Smooth muscle cell (in vitro differentiated cells): ENCODE data around the gene NT5C1B. TPM values are rescaled to one million over a fixed set of nuclear protein-coding genes. Genes with fewer than 3 reads are reported as not detected.

Experiments used
- DNase-seq: peaks from one replicate; lab custom pipeline; 2025; ENCODE audit not compliant: unreplicated experiment; lab: John Stamatoyannopoulos, UW
- H2AFZ ChIP-seq: fragments of 200-600 bp; sonication (generic); 2 replicates; pipeline ENCODE4 v1.6.0; 2016; ENCODE audit warnings: antibody characterized with exemption, low read depth, mild to moderate bottlenecking
- H3F3A ChIP-seq: fragments of 200-600 bp; sonication (generic); 2 replicates; pipeline ENCODE4 v1.6.0; 2017; ENCODE audit warnings: antibody characterized with exemption, low read depth
- H3K27ac ChIP-seq: fragments of 200-600 bp; sonication (generic); 2 replicates; pipeline ENCODE4 v1.5.1; 2016; ENCODE audit warnings: low read depth, mild to moderate bottlenecking
- H3K27me3 ChIP-seq: fragments of 200-600 bp; sonication (generic); 2 replicates; pipeline ENCODE4 v1.6.1; 2016; ENCODE audit warnings: low read depth, mild to moderate bottlenecking
- H3K36me3 ChIP-seq: fragments of 200-600 bp; sonication (generic); 2 replicates; pipeline ENCODE4 v1.5.1; 2016; ENCODE audit warnings: low read depth
- H3K4me1 ChIP-seq: fragments of 200-600 bp; sonication (generic); 2 replicates; pipeline ENCODE4 v1.5.1; 2016; ENCODE audit warnings: low read depth
- H3K4me2 ChIP-seq: fragments of 200-600 bp; sonication (generic); 2 replicates; pipeline ENCODE4 v1.6.0; 2016; ENCODE audit warnings: mild to moderate bottlenecking
- H3K4me3 ChIP-seq: fragments of 200-600 bp; sonication (generic); 2 replicates; pipeline ENCODE4 v1.5.1; 2016; ENCODE audit warnings: mild to moderate bottlenecking
- H3K79me2 ChIP-seq: fragments of 200-600 bp; sonication (generic); 2 replicates; pipeline ENCODE4 v1.6.0; 2016; ENCODE audit warnings: low read depth, mild to moderate bottlenecking
- H3K9ac ChIP-seq: fragments of 200-600 bp; sonication (generic); 2 replicates; pipeline ENCODE4 v1.6.0; 2016; ENCODE audit warnings: low read depth
- H3K9me3 ChIP-seq: fragments of 200-600 bp; sonication (generic); replicated peaks from 2 replicates; pipeline ENCODE4 v1.5.1; 2016; ENCODE audit warnings: low read depth
- H4K20me1 ChIP-seq: fragments of 200-600 bp; sonication (generic); 2 replicates; pipeline ENCODE4 v1.6.0; 2016; ENCODE audit warnings: low read depth
- WGBS: methylation state at CpG from one replicate; pipeline ENCODE4 v1.1.7; 2016; ENCODE audit warnings: low lambda C conversion rate; 5-methylcytosine and 5-hydroxymethylcytosine counted together
- polyA plus RNA-seq: library from polyadenylated mRNA; unstranded; fragments of >200 nt; fragmentation: Nextera tagmentation; extraction: Ambion mirVana; gene quantifications from 2 replicates; pipeline ENCODE4 v1.2.1, GENCODE V29; 2016
- total RNA-seq: library from RNA; depleted of rRNA; stranded (reverse); fragments of >200 nt; gene quantifications from 2 replicates; pipeline ENCODE4 v1.2.3, GENCODE V29; 2014
- TF ChIP-seq, protein P1 (sequence below): fragments of 200-600 bp; sonication (generic); IDR thresholded peaks from 2 replicates; pipeline ENCODE4 v1.5.1; 2017; ENCODE audit warnings: borderline replicate concordance, mild to moderate bottlenecking, antibody characterized with exemption; ENCODE audit not compliant: insufficient read depth, poor library complexity, severe bottlenecking

Gene NT5C1B
- total and polyA plus RNA-seq, 2 experiments from 2014 or later = not detected

DNA sequence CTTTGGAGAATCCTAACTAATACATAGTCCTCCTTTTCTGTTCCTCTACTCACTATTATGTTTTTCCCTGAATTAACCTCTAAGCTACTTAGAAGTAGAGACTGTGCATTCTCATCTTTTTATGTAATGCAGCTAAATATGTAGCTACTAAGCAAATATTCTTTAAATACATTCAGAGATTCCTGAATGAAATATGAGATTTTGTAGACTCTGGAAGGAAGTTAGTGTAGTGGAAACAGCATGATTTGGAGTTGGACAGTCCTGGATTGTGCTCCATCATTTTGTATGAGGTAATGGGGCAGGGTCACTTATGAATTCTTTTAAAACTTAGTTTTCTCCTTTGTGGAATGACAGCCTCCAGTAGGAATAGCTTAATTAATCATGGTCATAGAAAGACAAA, 24.7 kb upstream of the NT5C1B start:
- no peak overlapping the region for H3K4me2 ChIP-seq
- no peak overlapping the region for H3K4me3 ChIP-seq
- no peak for DNase-seq
- H3K9ac ChIP-seq = no peak overlapping the region
- H3F3A ChIP-seq = no peaks in the 10 kb centered on the region
- TF ChIP-seq, protein P1, sequence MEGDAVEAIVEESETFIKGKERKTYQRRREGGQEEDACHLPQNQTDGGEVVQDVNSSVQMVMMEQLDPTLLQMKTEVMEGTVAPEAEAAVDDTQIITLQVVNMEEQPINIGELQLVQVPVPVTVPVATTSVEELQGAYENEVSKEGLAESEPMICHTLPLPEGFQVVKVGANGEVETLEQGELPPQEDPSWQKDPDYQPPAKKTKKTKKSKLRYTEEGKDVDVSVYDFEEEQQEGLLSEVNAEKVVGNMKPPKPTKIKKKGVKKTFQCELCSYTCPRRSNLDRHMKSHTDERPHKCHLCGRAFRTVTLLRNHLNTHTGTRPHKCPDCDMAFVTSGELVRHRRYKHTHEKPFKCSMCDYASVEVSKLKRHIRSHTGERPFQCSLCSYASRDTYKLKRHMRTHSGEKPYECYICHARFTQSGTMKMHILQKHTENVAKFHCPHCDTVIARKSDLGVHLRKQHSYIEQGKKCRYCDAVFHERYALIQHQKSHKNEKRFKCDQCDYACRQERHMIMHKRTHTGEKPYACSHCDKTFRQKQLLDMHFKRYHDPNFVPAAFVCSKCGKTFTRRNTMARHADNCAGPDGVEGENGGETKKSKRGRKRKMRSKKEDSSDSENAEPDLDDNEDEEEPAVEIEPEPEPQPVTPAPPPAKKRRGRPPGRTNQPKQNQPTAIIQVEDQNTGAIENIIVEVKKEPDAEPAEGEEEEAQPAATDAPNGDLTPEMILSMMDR = no peak
- no peaks in the 10 kb centered on the region for H3K9me3 ChIP-seq
- no peak overlapping the region for H3K27ac ChIP-seq
- H3K79me2 ChIP-seq = no peaks in the 10 kb centered on the region
- no peak overlapping the region for H2AFZ ChIP-seq
- no peaks in the 10 kb centered on the region for H4K20me1 ChIP-seq
- H3K36me3 ChIP-seq = no peaks in the 10 kb centered on the region
- H3K27me3 ChIP-seq = no peaks in the 10 kb centered on the region
- H3K4me1 ChIP-seq = no peaks in the 10 kb centered on the region

DNA sequence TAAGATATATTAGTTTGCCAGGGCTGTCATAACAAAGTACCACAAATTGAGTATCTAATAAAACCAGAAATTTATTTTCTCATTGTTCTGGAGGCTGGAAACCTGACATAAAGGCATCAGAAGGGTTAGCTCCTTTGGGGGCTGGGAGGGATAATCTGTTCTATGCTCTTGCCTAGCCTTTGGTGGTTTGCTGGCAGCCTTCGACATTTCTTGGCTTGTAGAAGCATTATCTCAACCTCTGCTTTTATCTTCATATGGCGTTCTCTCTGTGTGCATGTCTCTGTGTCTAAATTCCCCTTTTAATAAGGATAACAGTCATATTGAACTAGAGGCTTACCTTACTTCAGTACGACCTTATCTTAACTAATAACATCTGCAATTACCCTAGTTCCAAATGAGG, 22.8 kb upstream of the NT5C1B start:
- no peak overlapping the region for H3K9ac ChIP-seq
- no peaks in the 10 kb centered on the region for H3K9me3 ChIP-seq
- no peaks in the 10 kb centered on the region for H3K4me1 ChIP-seq
- H3F3A ChIP-seq = no peaks in the 10 kb centered on the region
- TF ChIP-seq, protein P1 = no peak
- H2AFZ ChIP-seq = no peak overlapping the region
- no peak overlapping the region for H3K4me2 ChIP-seq
- DNase-seq = no peak
- H3K4me3 ChIP-seq = no peak overlapping the region
- H3K79me2 ChIP-seq = no peaks in the 10 kb centered on the region
- H3K27ac ChIP-seq = no peak overlapping the region
- no peaks in the 10 kb centered on the region for H4K20me1 ChIP-seq
- 65% methylated on average over 3 of the region's 3 CpGs for WGBS
- no peaks in the 10 kb centered on the region for H3K27me3 ChIP-seq
- H3K36me3 ChIP-seq = no peaks in the 10 kb centered on the region

DNA sequence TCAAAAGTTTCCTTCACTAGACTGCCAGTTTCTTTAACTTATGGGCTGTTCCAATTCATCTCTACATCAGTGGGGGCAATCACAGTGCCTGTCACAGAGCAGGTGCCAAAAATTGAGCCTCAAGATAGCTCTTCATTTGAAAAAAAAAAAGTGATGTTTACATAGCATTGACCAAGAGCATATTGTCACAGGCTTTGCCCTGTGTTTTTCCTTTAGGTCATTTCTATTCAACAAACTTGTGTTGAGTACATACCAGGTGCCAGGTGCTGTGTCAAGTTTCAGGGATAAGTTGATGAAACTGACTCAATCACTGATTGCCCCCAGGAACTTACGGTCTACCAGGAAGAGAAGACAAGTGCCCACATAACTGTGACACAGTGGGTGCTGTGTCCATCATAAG, 22.2 kb upstream of the NT5C1B start:
- Histone ChIP-seq H3K4me3 (no peak overlapping the region), H3F3A (no peaks in the 10 kb centered on the region), H4K20me1 (no peaks in the 10 kb centered on the region), H2AFZ (no peak overlapping the region), H3K79me2 (no peaks in the 10 kb centered on the region), H3K27me3 (no peaks in the 10 kb centered on the region), H3K9me3 (no peaks in the 10 kb centered on the region), H3K9ac (no peak overlapping the region), H3K4me1 (no peaks in the 10 kb centered on the region), H3K36me3 (no peaks in the 10 kb centered on the region), H3K4me2 (no peak overlapping the region), H3K27ac (no peak overlapping the region)
- TF ChIP-seq, protein P1 = no peak
- WGBS = 97% methylated on average over 1 of the region's 1 CpG
- DNase-seq = no peak

DNA sequence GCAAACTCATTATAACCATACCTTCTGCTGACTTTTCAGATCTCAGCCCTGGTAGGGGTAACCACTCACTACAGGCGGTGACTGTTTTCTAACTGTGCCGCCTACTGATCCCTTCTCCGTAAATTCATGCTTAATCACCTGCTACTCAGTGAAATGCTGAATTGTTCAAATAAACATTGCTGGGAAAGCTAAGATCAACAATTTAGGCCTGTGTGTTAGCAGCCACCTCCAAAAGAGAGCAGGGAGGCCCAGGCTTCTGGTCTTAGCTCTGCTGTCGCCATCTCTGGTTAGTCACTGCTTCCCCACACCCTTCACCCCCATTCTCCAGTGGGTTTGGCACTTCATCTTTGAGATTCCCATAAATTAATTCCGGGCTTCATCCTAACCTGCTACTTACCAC, 21.8 kb upstream of the NT5C1B start:
- no peaks in the 10 kb centered on the region for H3K79me2 ChIP-seq
- H2AFZ ChIP-seq = no peak overlapping the region
- 79% methylated on average over 5 of the region's 5 CpGs for WGBS
- TF ChIP-seq, protein P1 = no peak
- no peaks in the 10 kb centered on the region for H3F3A ChIP-seq
- H3K27ac ChIP-seq = no peak overlapping the region
- no peaks in the 10 kb centered on the region for H3K4me1 ChIP-seq
- H3K9ac ChIP-seq = no peak overlapping the region
- no peaks in the 10 kb centered on the region for H3K36me3 ChIP-seq
- H3K9me3 ChIP-seq = no peaks in the 10 kb centered on the region
- DNase-seq = no peak
- no peak overlapping the region for H3K4me3 ChIP-seq
- H4K20me1 ChIP-seq = no peaks in the 10 kb centered on the region
- H3K27me3 ChIP-seq = no peaks in the 10 kb centered on the region
- no peak overlapping the region for H3K4me2 ChIP-seq
